ENCODE results near the gene ATRIP.

DNA sequence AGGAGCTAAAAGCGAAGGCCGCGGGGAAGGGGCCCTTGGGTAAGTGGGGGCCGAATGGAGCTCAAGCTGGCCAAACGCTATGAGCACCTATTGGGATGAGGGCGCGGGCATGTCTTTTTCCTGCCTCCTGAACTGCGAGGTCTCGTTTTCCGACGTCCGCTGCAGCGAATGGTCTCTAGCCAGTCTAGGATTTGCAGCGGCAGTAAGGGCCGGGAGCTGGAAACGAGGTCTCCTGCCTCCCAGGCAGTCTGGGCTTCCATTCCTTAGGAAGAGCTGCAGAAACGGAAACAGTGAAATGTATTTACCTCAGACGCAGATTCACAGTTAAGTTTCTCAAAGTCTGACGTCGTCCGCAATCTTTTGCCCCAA is 6.0 kb upstream of the ATRIP start:
- no peak for TF ChIP-seq CTCF (IDR thresholded peaks at IDR 0.05)
- TF ChIP-seq POLR2AphosphoS5 (IDR thresholded peaks at IDR 0.05) = no peak
- TF ChIP-seq POLR2A (IDR thresholded peaks at IDR 0.05) = no peak

All from breast epithelium (tissue), 3 donors.